Upper lobe of left lung (tissue), 6 donors: Measurements from ENCODE around the gene FBLN1. TPM values are rescaled to one million over a fixed set of nuclear protein-coding genes. Genes with fewer than 3 reads are reported as not detected.
A peak's percentile ranks its signal among the peaks of the same experiment; 100 is the strongest.

ENCODE experiments used
- ATAC-seq, 2 donors: fragments of 200-7000 bp; cut with Tn5 transposase; one replicate each; pipeline ENCODE4 v1.9.1; 2022; ENCODE audit warnings: mild to moderate bottlenecking in 2 of 2, moderate library complexity in 2 of 2; ENCODE audit not compliant: low FRiP score in 2 of 2
- DNase-seq, 2 donors: peaks; one replicate each; pipeline ENCODE4 v3.0.0-alpha.2; 2019 to 2020
- H3K27ac ChIP-seq, 4 donors: fragments of 200-600 bp; sonication (generic); one replicate each; pipeline ENCODE4 v1.5.1; 2016 to 2019
- H3K27me3 ChIP-seq, 4 donors: fragments of 200-600 bp; sonication (generic); one replicate each; pipeline ENCODE4 v1.5.1; 2017 to 2019
- H3K36me3 ChIP-seq, 4 donors: fragments of 200-600 bp; sonication (generic); one replicate each; pipeline ENCODE4 v1.5.1; 2016 to 2019
- H3K4me1 ChIP-seq, 4 donors: fragments of 200-600 bp; sonication (generic); one replicate each; pipeline ENCODE4 v1.5.1; 2018 to 2019
- H3K4me3 ChIP-seq, 4 donors: fragments of 200-600 bp; sonication (generic); one replicate each; pipeline ENCODE4 v1.5.1; 2017 to 2019; ENCODE audit warnings: mild to moderate bottlenecking in 2 of 4, moderate library complexity in 1 of 4
- H3K9me3 ChIP-seq, 4 donors: fragments of 200-600 bp; sonication (generic); one replicate each; pipeline ENCODE4 v1.5.1; 2018 to 2019
- CTCF ChIP-seq, 6 experiments: fragments of 450-650 bp in 4 of 6; fragments of 200-600 bp in 2 of 6; sonication (generic) in 2 of 6; IDR thresholded peaks; one replicate each; pipeline ENCODE4 v1.5.1; 2016 to 2019; ENCODE audit warnings: antibody characterized with exemption in 6 of 6
- EP300 ChIP-seq, 4 donors: sonication (generic); formaldehyde crosslinking; IDR thresholded peaks; one replicate each; pipeline ENCODE4 v1.5.1; 2017; ENCODE audit warnings: antibody characterized with exemption in 4 of 4, control low read depth in 2 of 4
- POLR2A ChIP-seq, 4 donors: fragments of 450-650 bp; IDR thresholded peaks; one replicate each; pipeline ENCODE4 v1.5.1; 2016 to 2017; ENCODE audit warnings: antibody characterized with exemption in 4 of 4, mild to moderate bottlenecking in 2 of 4
- POLR2AphosphoS5 ChIP-seq, 2 donors: sonication (generic); formaldehyde crosslinking; IDR thresholded peaks; one replicate each; pipeline ENCODE4 v1.5.1; 2017; ENCODE audit warnings: antibody characterized with exemption in 2 of 2
- WGBS, 2 donors: methylation state at CpG; one replicate each; pipeline ENCODE4 v1.1.5; 2017 to 2018; 5-methylcytosine and 5-hydroxymethylcytosine counted together
- total RNA-seq, 6 donors: library from RNA; depleted of rRNA in 4 of 6; stranded (reverse); fragments of >200 nt in 4 of 6; gene quantifications; one replicate each; pipeline versions ENCODE4 v1.1.0 to v1.2.1, GENCODE V29; 2016 to 2021
- donor health status: DM: no; HTN: no; CAD: no; lungs with moderate emphysema.
- donor health status: DM: no; HTN: yes; CAD: no; lungs with severe emphysema.

FBLN1 gene
- total RNA-seq, 6 donors from 2014 or later = 63.9 to 523 (median 207) TPM

DNA sequence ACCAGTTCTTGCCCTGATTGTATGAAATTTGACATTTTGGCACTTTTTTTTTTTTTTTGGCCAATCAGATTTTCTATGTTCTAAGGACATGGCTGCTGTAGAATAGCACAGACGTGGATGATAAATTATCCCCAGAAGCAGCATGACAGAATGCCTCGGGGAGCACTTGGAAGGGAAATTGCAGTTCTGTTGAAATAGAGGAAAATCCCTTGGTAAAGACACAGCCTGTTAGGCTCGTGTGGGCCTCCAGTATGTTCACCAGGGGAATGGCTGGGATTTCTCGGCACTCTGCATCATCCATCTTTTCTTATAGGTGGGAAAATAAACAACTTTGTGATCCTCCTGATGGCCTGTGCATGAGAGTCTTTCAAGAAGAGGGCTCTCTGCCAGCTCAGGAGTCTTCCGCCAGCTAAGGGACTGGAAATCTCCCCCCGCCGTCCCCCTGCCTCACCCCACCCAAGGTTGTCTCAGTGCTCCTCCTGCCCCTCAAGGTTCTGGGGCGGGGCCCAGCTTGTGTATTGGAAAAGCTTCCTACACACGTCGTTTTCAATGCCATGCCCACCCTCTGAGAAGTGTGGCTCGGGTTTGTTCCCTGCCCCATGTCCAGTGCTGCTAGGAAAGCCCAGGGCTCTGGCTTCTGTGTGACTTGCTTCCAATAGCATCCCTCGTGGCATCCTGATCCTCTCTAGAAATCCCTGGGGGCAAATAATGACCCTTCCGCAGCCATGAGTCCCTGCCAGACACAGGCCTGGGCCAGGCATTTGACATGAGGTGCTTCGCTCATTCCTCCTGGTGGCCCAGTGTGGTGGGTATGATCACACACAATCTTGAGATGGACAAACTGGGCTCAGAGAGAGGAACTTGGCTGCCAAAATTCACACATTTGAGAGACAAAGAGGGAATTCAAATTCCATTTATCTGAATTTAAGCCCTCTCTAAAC, 98.4 kb downstream of the FBLN1 start:
- Histone ChIP-seq H3K4me1 (peaks cover 0 to 4% (median 0%) of the 10 kb centered on the region in 4 donors), H3K36me3 (no peaks in the 10 kb centered on the region), H3K9me3 (no peaks in the 10 kb centered on the region), H3K27me3 (no peaks in the 10 kb centered on the region), H3K27ac (no peak overlapping the region), H3K4me3 (no peak overlapping the region)
- no peak for TF ChIP-seq CTCF (IDR thresholded peaks at IDR 0.05)
- TF ChIP-seq POLR2A (IDR thresholded peaks at IDR 0.05) = no peak
- TF ChIP-seq POLR2AphosphoS5 (IDR thresholded peaks at IDR 0.05) = no peak
- no peak for TF ChIP-seq EP300 (IDR thresholded peaks at IDR 0.05)
- no peak for ATAC-seq
- DNase-seq = no peak
- WGBS, 2 donors = 56 to 70% methylated on average over 11 to 14 of the region's 14 CpGs

- peaks cover 0 to 4% (median 0%) of the 10 kb centered on the region in 4 donors for H3K4me1 ChIP-seq
Observed at GRCh38 chr22:45602004-45602733, 99.5 kb downstream of the FBLN1 start.

GRCh38 chr22:45602824-45603595, 100.3 kb downstream of the FBLN1 start:
- H3K27ac ChIP-seq = no peak overlapping the region
- WGBS, 2 donors = 76 to 84% methylated on average over 21 of the region's 21 CpGs

More at GRCh38 chr22:45602004-45602733, 99.5 kb downstream of the FBLN1 start:
- Histone ChIP-seq H3K27me3 (no peaks in the 10 kb centered on the region), H3K4me3 (no peak overlapping the region), H3K9me3 (no peaks in the 10 kb centered on the region), H3K27ac (no peak overlapping the region), H3K36me3 (no peaks in the 10 kb centered on the region)
- ATAC-seq = no peak
- TF ChIP-seq POLR2A (IDR thresholded peaks at IDR 0.05) (no peak), POLR2AphosphoS5 (IDR thresholded peaks at IDR 0.05) (no peak), EP300 (IDR thresholded peaks at IDR 0.05) (no peak), CTCF (IDR thresholded peaks at IDR 0.05) (no peak)
- 74% methylated on average over 10 of the region's 10 CpGs for WGBS, 2 donors
- no peak for DNase-seq

More at GRCh38 chr22:45602824-45603595, 100.3 kb downstream of the FBLN1 start:
- Histone ChIP-seq H3K36me3 (no peaks in the 10 kb centered on the region), H3K4me1 (no peaks in the 10 kb centered on the region), H3K9me3 (no peaks in the 10 kb centered on the region), H3K4me3 (no peak overlapping the region), H3K27me3 (no peaks in the 10 kb centered on the region)
- TF ChIP-seq EP300 (IDR thresholded peaks at IDR 0.05) (no peak), CTCF (IDR thresholded peaks at IDR 0.05) (no peak), POLR2A (IDR thresholded peaks at IDR 0.05) (no peak), POLR2AphosphoS5 (IDR thresholded peaks at IDR 0.05) (no peak)
- DNase-seq = no peak
- peak in 1 of 2 donors; percentile 45 for ATAC-seq
